Raji (cell line): ENCODE results near the gene IZUMO4.

Experiments used
- POLR2A ChIP-seq: IDR thresholded peaks from 2 replicates; pipeline ENCODE4 v1.6.1; 2011; ENCODE audit warnings: low read depth, low read length, control low read depth; ENCODE audit not compliant: insufficient read depth

The IZUMO4 gene

DNA sequence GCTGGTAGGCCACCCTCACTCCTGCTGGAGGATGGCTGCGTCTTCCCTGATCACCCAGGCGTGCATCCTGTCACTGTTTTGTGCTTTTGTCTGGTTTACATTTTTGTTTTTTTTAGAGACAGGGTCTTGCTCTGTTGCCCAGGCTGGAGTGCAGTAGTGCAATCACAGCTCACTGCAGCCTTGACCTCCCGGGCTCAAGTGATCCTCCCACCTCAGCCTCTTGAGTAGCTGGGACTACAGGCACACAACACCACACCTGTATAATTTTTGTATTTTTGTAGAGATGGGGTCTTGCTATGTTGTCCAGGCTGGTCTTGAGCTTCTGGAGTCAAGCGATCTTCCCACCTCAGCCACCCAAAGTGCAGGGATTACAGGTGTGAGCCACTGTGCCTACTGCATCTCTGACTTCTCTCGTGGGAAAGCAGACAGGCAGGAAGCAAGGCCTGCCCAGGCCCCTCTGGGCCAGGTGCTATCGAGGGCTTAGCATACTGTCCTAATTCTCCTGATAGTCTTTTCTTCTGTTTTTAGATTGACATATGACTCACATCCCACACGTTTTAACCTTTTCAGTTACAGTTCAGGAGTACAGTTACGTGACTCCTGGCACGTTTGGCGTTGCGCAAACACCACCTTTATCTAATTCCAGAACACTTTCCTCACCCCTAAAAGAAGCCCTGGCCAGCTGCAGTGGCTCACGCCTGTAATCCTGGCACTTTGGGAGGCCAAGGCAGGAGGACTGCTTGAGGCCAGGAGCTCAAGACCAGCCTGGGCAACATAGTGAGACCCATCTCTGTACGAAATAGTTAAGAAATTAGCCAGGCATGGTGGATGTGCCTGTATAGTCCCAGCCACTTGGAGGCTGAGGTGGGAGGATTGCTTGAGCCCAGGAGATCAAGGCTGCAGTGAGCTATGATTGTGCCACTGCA lies 9.8 kb upstream of the IZUMO4 start:
- TF ChIP-seq POLR2A, result peak; percentile 55; the same call in 1 of the 2 replicates

GRCh38 chr19:2087621-2088100 lies 9.1 kb upstream of the IZUMO4 start:
- TF ChIP-seq POLR2A, result peak; percentile 46

- no peak; the same call in 1 of the 2 replicates for TF ChIP-seq POLR2A
These were observed 7.6 kb upstream of the IZUMO4 start for GRCh38 chr19:2089001-2089711.

DNA sequence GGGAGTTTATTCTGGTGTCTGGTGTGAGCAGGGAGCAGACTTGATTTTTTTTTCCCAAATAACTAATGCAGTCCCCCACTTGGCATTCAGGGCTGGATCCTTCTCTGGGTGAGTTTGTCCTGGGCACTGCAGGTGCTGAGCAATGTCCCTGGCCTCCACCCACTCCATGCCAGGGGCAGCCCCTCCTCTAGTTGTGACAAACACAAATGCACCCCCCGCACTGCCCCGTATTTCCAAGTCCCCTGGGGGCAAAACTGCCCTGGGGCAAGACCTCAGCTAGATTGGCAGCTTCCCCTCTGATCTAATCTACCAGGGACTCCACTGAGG lies 7.0 kb upstream of the IZUMO4 start:
- TF ChIP-seq POLR2A, result no peak

- TF ChIP-seq POLR2A, result peak; percentile 47; the same call in 1 of the 2 replicates
These were observed 658 bp upstream of the IZUMO4 start, which contains the start of gene MOB3A for GRCh38 chr19:2096034-2096479. MOB3A (minus strand) TSS chr19:2096326; CDS start chr19:2078560, 17,766 bp downstream.

DNA sequence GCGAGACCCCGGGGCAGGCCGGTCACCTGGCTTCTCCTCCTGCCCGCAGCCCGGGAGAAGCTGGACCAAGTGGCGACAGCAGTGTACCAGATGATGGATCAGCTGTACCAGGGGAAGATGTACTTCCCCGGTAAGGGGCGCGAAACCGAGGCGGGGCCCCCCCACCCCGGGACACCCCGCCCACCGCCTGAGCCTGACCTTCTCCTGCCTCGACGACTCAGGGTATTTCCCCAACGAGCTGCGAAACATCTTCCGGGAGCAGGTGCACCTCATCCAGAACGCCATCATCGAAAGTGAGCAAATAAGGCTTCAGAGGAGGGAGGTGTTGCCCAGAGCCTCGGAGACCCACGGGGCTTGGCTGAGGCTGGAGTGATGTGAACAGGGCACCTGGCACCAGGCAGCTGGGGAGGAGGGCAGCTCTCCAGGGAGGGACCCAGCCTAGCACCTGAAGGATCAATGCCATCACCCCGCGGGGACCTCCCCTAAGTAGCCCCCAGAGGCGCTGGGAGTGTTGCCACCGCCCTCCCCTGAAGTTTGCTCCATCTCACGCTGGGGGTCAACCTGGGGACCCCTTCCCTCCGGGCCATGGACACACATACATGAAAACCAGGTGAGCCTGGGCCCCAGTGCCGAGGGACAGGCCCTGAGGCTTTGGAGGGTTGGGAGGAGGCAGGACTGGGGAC lies 629 bp downstream of the IZUMO4 start:
- no peak; the same call in 1 of the 2 replicates for TF ChIP-seq POLR2A

DNA sequence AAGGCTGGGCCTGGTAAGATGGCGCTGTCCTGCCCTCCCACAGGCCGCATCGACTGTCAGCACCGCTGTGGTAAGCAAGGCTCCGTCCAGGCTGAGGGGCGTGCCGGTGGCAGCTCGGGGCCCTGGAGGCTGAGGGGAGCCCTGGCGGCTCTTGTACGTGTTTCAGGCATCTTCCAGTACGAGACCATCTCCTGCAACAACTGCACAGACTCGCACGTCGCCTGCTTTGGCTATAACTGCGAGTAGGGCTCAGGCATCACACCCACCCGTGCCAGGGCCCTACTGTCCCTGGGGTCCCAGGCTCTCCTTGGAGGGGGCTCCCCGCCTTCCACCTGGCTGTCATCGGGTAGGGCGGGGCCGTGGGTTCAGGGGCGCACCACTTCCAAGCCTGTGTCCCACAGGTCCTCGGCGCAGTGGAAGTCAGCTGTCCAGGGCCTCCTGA lies 1.2 kb downstream of the IZUMO4 start:
- TF ChIP-seq POLR2A, result no peak

DNA sequence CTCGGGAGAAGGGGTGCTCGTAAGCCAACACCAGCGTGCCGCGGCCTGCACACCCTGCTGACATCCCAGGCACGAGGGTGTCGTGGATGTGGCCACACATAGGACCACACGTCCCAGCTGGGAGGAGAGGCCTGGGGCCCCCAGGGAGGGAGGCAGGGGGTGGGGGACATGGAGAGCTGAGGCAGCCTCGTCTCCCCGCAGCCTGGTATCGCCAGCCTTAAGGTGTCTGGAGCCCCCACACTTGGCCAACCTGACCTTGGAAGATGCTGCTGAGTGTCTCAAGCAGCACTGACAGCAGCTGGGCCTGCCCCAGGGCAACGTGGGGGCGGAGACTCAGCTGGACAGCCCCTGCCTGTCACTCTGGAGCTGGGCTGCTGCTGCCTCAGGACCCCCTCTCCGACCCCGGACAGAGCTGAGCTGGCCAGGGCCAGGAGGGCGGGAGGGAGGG lies 2.4 kb downstream of the IZUMO4 start:
- TF ChIP-seq POLR2A, result no peak

- no peak for TF ChIP-seq POLR2A
These were observed 3.4 kb downstream of the IZUMO4 start for GRCh38 chr19:2099937-2100718.

DNA sequence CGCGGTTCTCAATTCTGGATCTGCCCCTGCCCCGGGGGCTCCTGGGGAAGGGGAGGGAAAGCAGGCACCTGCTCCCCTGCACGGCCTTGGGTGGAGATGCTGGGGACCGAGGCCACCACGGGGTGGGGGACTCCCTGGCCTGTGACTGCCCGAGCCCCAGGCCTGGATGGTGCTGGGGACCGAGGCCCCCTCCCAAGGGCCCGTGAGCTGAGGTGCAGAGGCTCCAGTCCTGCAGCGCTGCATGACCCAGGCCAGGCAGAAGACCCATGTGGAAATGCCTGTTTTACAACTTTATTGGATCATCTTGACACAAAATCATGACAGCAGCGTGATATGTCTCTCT lies 4.0 kb downstream of the IZUMO4 start:
- TF ChIP-seq POLR2A, result no peak

DNA sequence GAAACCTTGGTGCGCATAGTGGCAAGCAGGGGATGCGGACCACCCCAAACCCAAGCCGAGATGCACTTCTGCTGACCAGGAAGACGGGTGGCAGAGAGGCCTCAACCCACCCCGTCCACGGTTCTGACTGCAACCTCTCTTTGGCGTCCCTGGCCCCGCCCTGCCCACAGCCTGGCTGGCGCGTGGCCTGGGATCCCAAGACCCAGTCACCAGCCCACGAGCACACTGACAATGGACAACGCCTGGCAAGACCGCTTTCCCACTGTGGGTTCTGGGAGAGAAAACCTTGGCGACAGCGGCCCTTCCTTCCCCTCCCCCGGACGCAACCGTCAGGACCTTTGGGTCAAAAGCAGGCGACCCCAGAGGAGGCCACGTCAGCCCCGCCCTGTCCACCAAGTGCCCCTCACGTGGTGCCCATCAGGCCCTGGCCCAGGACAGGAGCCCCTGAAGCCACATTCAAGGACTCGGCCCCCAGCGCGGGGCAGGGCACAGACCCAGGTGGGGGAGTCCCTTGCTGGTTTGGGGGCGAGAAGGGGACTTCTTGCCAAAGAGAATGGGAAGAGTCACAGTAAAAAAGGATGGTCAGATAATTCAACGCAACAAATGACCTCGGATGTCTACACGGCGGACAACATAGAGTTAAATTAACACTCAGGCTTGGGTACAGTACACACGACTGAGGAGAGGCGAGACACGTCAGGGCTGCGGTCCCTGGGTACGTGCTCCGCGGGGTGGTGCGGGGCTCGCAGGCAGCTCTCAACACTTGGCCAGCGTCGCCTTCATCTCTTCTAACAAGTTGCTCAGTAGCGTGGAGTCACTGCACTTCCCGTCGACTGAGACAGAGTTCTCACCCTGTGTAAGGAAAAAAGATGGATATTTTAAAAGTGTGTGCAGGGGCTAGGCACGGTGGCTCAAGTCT lies 5.0 kb downstream of the IZUMO4 start:
- no peak for TF ChIP-seq POLR2A

- no peak for TF ChIP-seq POLR2A
These were observed 6.5 kb downstream of the IZUMO4 start for GRCh38 chr19:2103045-2103707.
